Vagina (tissue), 2 donors: Measurements from ENCODE around the gene STAU1. TPM values are rescaled to one million over a fixed set of nuclear protein-coding genes. Genes with fewer than 3 reads are reported as not detected.

Experiments used
- DNase-seq, 2 donors: peaks; one replicate each; pipeline ENCODE4 v3.0.0-alpha.2; 2017; ENCODE audit errors: extremely low spot score in 2 of 2
- H3K27ac ChIP-seq: fragments of 200-600 bp; sonication (generic); one replicate; pipeline ENCODE4 v1.5.1; 2019
- H3K27me3 ChIP-seq: fragments of 200-600 bp; sonication (generic); one replicate; pipeline ENCODE4 v1.5.1; 2019
- H3K36me3 ChIP-seq, 2 donors: fragments of 200-600 bp; sonication (generic); one replicate each; pipeline ENCODE4 v1.5.1; 2017 to 2019
- H3K4me1 ChIP-seq: fragments of 200-600 bp; sonication (generic); one replicate; pipeline ENCODE4 v1.5.1; 2019
- H3K4me3 ChIP-seq, 2 donors: fragments of 200-600 bp; sonication (generic); 1 replicate in 1 of 2; 2 replicates in 1 of 2; pipeline ENCODE4 v1.5.1; 2016 to 2019
- H3K9me3 ChIP-seq: fragments of 200-600 bp; sonication (generic); one replicate; pipeline ENCODE4 v1.5.1; 2019
- CTCF ChIP-seq, 3 experiments: fragments of 450-650 bp in 2 of 3; fragments of 200-600 bp in 1 of 3; sonication (generic) in 1 of 3; IDR thresholded peaks; one replicate each; pipeline ENCODE4 v1.5.1; 2017 to 2019; ENCODE audit warnings: antibody characterized with exemption in 3 of 3, mild to moderate bottlenecking in 2 of 3, moderate library complexity in 2 of 3
- POLR2A ChIP-seq, 2 donors: fragments of 450-650 bp; IDR thresholded peaks; one replicate each; pipeline ENCODE4 v1.6.1; 2017; ENCODE audit warnings: antibody characterized with exemption in 2 of 2, mild to moderate bottlenecking in 2 of 2, moderate library complexity in 2 of 2
- POLR2AphosphoS5 ChIP-seq, 2 donors: sonication (generic); formaldehyde crosslinking; IDR thresholded peaks; one replicate each; pipeline ENCODE4 v1.9.0; 2017; ENCODE audit warnings: antibody characterized with exemption in 2 of 2, mild to moderate bottlenecking in 2 of 2, low read depth in 1 of 2; ENCODE audit not compliant: insufficient read depth in 1 of 2
- intact Hi-C: fragments of 100-400 bp; cut with DNase I; formaldehyde crosslinking; loops from one replicate; pipeline ENCODE4 v1.15.1; 2023
- total RNA-seq: library from RNA; depleted of rRNA; stranded (reverse); fragments of >200 nt; gene quantifications from one replicate; pipeline ENCODE4 v1.2.3, GENCODE V29; 2016

STAU1 gene
- total RNA-seq, 1 donor from 2014 or later, result 68.5 TPM

- intact Hi-C loops, result loop anchor here (2.0 to 10.0 kb wide), 2 partner anchors 82 to 562 kb away; no protein-coding TSS in a partner anchor
- peak; percentile 82 to 96 (median 85) for TF ChIP-seq CTCF (IDR thresholded peaks at IDR 0.05)
- peak in 1 of 2 donors; percentile 76 for TF ChIP-seq POLR2AphosphoS5 (IDR thresholded peaks at IDR 0.05; ENCODE audit: insufficient read depth in 1 of 2, low read depth in 1 of 2)
- TF ChIP-seq POLR2A (IDR thresholded peaks at IDR 0.05), result no peak
- Histone ChIP-seq H3K27ac (peak overlapping the region; percentile 17), H3K4me3 (no peak overlapping the region), H3K4me1 (peaks cover 27% of the 10 kb centered on the region), H3K9me3 (no peaks in the 10 kb centered on the region), H3K36me3 (peaks cover 0 to 15% of the 10 kb centered on the region in 2 donors), H3K27me3 (no peaks in the 10 kb centered on the region)
- DNase-seq, result peak in 1 of 2 donors; percentile 91
These were observed 29.0 kb upstream of the STAU1 start for GRCh38 chr20:49216991-49217578.

GRCh38 chr20:49215232-49215631 is 27.1 kb upstream of the STAU1 start:
- H3K4me3 ChIP-seq, result no peak overlapping the region
- H3K36me3 ChIP-seq, result no peaks in the 10 kb centered on the region
- H3K9me3 ChIP-seq, result no peaks in the 10 kb centered on the region
- DNase-seq, result no peak
- no peak for TF ChIP-seq POLR2AphosphoS5 (IDR thresholded peaks at IDR 0.05; ENCODE audit: insufficient read depth in 1 of 2, low read depth in 1 of 2)
- peaks cover 15% of the 10 kb centered on the region for H3K4me1 ChIP-seq
- H3K27ac ChIP-seq, result no peak overlapping the region
- intact Hi-C loops, result loop anchor here (10.0 kb wide), 1 partner anchor 560 kb away; no protein-coding TSS in a partner anchor
- no peaks in the 10 kb centered on the region for H3K27me3 ChIP-seq

GRCh38 chr20:49214571-49214970 is 26.4 kb upstream of the STAU1 start:
- DNase-seq, result no peak
- intact Hi-C loops, result loop anchor here (10.0 kb wide), 1 partner anchor 560 kb away; no protein-coding TSS in a partner anchor
- H3K4me3 ChIP-seq, result no peak overlapping the region
- H3K36me3 ChIP-seq, result no peaks in the 10 kb centered on the region
- no peaks in the 10 kb centered on the region for H3K9me3 ChIP-seq
- H3K27me3 ChIP-seq, result no peaks in the 10 kb centered on the region
- no peak overlapping the region for H3K27ac ChIP-seq
- H3K4me1 ChIP-seq, result peaks cover 10% of the 10 kb centered on the region
- TF ChIP-seq POLR2AphosphoS5 (IDR thresholded peaks at IDR 0.05; ENCODE audit: insufficient read depth in 1 of 2, low read depth in 1 of 2) (no peak), CTCF (IDR thresholded peaks at IDR 0.05) (no peak), POLR2A (IDR thresholded peaks at IDR 0.05) (no peak)

- Histone ChIP-seq H3K27ac (no peak overlapping the region), H3K9me3 (no peaks in the 10 kb centered on the region), H3K27me3 (no peaks in the 10 kb centered on the region), H3K36me3 (no peaks in the 10 kb centered on the region), H3K4me1 (no peaks in the 10 kb centered on the region), H3K4me3 (no peak overlapping the region)
- no peak for TF ChIP-seq POLR2AphosphoS5 (IDR thresholded peaks at IDR 0.05; ENCODE audit: insufficient read depth in 1 of 2, low read depth in 1 of 2)
- TF ChIP-seq POLR2A (IDR thresholded peaks at IDR 0.05), result no peak
- TF ChIP-seq CTCF (IDR thresholded peaks at IDR 0.05), result no peak
- intact Hi-C loops, result loop anchor here (10.0 kb wide), 1 partner anchor 556 kb away; no protein-coding TSS in a partner anchor
- no peak for DNase-seq
These were observed 22.6 kb upstream of the STAU1 start for GRCh38 chr20:49210757-49211110.

- intact Hi-C loops, result loop anchor here (10.0 kb wide), 1 partner anchor 555 kb away; no protein-coding TSS in a partner anchor
- no peaks in the 10 kb centered on the region for H3K36me3 ChIP-seq
- DNase-seq, result no peak
- H3K27me3 ChIP-seq, result no peaks in the 10 kb centered on the region
- no peak for TF ChIP-seq POLR2AphosphoS5 (IDR thresholded peaks at IDR 0.05; ENCODE audit: insufficient read depth in 1 of 2, low read depth in 1 of 2)
- no peak for TF ChIP-seq POLR2A (IDR thresholded peaks at IDR 0.05)
- TF ChIP-seq CTCF (IDR thresholded peaks at IDR 0.05), result no peak
- no peak overlapping the region for H3K4me3 ChIP-seq
- no peaks in the 10 kb centered on the region for H3K9me3 ChIP-seq
- no peaks in the 10 kb centered on the region for H3K4me1 ChIP-seq
- H3K27ac ChIP-seq, result no peak overlapping the region
These were observed 22.1 kb upstream of the STAU1 start for GRCh38 chr20:49210101-49210756.
